GM18861 (cell line): ENCODE measurements around the gene VWF.
"Not testable (repeated sequence)": the region's sequence is repeated elsewhere in the genome, so short reads cannot be mapped to it uniquely, and the experiment has no call there.

Experiments
- ATAC-seq: cut with Tn5 transposase; IDR thresholded peaks from one replicate; pipeline ENCODE4 v1.9.1; 2021; ENCODE audit not compliant: unreplicated experiment

VWF gene

DNA sequence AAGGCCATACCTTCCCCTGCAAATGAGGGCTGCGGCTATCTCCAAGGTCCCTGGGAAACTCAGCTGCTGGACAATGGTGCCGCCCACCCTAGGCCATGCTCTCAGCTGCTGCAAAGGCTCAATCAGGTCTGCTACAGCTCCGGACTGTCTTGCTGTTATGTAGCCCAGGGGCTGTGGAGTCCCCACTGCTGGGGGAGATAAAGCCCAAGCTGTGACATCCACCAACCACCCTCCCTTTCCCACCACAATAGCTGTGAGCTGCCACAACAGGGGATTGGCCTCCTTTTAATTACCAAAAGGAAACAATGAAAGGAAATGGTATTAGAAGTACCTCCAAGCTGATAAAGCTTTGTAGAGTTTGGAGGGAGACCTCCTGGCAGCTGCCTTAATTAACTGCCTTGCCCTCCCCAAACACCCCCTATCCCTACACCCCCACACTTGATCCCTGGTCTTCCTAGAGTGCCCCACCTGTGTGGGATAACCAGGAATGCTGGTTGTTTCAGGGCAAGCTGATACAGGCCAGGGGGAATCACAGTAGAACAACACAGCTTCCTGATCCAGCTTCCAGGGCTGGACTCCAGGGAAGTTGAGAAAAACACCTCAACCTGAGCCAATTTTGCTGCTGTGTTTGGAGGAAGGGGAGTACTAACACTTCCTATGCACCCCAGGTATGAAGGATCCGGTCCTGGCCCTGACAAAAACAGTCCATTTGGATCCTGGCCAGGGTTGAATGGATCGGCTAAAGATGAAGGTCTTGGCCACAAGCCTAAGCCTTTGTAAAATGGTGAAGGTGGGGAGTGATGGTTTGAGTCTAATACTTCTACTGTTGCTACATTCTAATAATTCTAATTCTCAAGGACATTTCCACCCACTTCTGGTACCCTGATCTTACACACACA is at the start of gene VWF:
Gene VWF (minus strand): TSS at position 260 of the 899 bp plus-strand sequence. CDS start 1,474 bp downstream, outside the sequence.
- no peak for ATAC-seq

DNA sequence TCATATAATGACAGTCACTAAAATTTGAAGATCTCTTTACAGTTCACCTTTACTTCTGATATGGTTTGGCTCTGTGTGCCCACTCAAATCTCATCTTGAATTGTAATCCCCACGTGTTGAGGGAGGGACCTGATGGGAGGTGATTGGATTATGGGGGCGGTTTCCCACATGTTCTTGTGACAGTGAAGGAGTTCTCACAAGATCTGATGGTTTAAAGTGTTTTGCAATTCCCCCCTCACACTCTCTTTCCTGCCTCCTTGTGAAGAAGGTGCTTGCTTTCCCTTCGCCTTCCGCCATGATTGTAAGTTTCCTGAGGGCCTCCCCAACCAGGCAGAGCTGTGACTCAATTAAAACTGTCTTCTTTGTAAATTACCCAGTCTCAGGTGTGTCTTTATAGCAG is 48.4 kb upstream of the VWF start:
- ATAC-seq: no peak

DNA sequence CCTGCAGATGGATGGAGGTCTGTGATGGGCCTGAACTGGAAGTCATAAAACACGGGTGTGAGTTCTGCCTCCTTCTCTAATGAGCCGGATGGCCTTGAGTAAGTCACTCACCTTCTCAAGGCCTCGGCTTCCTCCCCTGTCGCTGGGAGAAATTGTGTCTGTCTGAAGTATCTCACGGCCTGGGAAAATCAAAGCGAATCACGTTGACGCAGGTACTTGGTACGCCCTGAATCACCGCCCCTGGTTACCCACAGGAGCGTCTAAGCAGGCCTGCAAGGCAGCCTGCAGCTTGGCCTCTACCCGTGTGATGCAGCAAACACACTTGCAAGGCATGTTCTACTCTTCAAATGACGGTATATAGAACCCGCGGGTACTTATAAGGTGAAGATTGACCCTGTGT is 47.6 kb upstream of the VWF start:
- ATAC-seq: no peak

DNA sequence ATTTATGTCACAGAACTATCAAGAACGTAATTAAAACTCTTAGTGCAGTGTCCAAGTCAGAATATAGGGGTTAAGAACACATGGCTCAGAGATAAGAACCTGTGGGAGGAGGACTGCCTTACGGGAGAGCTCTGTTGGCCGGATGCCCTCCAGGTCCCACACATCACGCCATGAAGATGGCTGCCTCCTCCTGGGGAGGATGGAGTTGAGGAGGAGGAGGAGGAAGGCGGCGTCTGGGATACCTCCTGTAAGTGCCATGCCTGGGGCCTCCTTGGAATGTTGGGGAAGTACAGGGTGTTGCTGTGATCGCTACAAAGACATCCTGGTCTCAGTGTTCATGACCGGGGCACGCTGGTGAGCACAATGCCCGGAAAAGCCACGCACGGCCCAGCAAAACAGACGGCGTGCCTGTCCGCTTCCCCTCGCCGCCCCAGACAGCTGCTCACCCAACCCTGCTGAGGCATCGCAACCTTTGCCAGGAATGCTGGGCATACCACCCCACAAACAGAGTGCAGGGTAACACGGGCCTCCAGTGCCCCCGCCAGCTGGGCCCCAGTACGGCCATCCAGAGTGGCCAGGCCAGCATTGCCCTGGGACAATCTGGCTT is 47.0 kb upstream of the VWF start:
- no peak for ATAC-seq

DNA sequence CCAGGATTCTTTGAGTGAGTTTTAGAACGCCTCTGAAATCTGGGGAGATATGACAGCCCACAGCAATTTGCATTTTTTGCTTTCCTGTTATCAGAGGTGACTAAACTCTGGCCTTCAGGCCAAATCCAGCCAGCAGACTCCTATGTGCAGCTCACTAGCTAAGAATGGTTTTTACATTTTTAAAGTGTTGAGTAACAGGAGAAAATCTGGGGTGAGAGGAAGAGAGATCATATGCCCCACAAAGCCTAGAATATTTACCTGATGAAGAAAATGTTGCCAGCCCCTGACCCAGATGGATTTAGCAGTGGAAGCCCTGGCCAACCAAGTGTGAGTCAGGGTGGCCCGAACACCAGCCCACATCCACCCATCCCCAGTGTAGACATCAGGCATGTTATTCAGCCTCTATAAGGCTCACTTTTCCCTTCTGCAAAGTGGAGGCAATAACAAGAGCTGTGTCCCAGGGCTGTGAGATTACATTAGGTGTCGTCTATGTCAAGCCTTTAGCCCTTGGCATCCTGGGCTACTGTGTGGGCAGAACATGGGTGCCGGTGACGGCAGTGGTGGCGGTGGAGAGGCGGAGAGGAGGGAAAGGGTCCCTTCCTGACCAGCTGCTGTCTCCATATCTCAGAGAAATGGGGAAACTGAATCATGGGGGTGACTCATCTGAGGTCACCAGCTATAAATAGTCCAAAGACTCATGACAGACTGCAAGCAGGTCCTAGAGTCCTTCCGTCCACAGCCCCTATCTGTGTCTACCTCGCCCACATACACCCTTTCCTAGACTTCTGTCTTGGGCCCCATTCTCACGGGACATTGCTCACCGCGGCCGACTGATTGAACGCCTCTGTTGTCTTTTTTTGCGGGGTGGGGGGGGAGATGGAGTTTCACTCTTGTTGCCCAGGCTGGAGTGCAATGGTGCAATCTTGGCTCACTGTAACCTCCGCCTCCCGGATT is 43.1 kb upstream of the VWF start:
- peak; percentile 67 for ATAC-seq

DNA sequence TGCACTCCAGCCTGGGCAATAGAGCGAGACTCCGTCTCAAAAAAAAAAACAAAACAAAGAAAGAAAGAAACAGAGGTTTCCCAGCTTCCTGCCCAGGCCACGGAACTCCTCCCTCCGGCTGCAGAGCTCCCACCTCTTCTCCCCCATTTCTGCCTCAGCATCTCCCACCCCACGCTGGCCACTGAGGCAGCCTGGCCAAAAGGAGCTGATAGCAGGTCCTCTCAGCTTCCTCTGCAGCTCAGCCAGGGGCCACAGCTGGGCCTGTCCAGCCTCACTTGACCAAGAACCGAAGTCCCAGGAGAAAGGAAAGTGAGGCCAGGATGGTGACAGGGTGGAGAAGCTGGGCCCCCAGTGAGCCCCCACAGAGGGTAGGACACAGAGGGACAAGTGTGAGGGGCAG is 42.3 kb upstream of the VWF start:
- ATAC-seq: no peak

DNA sequence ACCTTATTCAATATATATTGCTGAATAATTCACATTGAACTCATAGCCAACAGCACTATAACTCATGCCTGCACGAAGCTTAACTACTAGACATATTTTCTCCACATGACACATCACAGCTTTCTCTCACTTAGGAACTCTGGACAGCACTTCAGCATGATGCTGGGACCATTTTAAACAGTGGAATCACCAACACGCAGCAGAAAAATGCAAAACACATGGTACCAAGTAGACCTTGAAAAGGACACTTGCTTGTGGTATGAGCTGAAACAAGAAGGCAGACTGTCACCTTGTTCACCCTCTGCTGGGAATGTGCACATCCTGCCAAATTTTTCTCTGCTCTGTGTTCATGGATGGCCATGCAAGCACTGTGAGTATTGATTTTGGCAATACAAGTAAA is 40.9 kb upstream of the VWF start:
- ATAC-seq: no peak

DNA sequence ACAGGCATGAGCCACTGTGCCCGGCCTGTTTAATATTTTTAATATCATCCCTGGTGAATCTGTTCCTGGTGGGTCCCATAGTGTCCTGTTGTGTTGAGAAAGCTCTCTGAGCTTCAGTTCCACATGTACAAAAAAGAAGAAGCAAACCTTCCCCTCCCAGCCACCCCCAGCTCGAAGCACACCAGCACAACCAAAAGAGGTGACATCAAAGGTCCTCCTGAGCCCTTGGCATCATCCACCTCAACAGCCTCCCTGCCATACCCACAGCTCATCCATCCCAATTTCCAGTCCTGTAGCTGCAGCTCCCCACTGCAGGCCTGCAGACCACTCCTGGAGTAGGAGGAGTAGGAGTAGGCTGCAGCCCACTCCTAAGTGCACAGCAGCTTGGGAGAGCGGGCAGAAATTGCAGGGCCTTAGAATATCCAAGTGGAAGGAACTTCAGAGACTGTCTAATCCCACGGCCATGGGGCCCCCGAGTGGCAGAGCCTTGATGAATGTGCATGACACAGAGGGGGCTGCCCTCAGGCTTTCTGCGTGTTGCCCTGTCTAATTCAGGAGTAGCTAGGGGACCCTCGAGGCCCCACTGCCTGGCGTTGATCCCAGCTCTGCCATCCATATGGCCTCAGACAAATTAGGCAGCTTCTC is 39.1 kb upstream of the VWF start:
- ATAC-seq: no peak

DNA sequence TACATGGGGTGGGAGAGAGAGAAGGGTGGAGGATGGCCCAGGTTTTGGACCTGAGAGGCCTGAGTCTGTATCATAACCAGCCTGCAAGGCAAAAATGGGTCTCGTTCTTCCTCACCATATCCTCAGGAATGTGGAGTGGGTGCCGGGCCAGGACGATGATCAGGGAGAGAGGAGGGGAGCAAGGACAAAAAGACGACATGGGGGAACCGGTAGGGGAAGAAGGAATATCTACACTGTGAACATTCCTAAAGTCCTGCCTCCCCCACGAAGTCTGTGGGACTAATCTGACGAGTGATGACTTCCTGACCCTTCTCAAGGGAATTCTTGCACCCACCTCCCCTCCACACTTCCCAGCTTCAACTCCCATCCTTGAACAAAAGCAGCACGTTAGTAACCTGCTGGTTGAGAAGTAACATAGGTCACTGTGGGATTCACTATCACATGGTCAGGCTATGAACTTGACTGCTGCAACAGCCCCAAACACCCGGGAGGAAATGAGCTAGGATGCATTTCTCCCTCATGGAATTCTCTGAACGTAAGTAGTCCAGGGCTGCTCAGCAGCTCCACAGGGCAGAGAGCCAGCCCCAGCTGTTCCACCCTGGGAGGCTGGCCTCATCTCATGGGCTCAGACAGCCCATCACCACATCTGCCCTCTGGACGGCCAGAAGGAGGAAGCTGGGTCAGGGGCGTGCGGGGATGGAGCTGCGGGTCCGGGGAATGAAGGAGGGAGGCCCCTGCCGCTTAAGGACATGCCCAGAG is 36.8 kb upstream of the VWF start:
- ATAC-seq: no peak

DNA sequence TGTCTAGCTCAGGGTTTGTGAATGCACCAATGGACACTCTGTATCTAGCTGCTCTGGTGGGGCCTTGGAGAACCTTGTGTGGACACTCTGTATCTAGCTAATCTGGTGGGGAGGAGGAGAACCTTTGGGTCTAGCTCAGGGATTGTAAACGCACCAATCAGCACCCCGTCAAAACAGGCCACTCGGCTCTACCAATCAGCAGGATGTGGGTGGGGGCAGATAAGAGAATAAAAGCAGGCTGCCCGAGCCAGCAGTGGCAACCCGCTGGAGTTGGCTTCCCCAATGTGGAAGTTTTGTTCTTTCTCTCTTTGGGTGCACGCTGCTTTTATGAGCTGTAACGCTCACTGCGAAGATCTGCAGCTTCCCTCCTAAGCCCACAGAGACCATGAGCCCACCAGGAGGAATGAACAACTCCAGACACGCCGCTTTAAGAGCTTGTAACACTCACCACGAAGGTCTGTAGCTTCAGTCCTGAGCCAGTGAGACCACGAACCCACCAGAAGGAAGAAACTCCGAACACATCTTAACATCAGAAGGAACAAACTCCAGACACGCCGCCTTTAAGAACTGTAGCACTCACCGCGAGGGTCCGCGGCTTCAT is 35.7 kb upstream of the VWF start:
- ATAC-seq: not testable (repeated sequence)

DNA sequence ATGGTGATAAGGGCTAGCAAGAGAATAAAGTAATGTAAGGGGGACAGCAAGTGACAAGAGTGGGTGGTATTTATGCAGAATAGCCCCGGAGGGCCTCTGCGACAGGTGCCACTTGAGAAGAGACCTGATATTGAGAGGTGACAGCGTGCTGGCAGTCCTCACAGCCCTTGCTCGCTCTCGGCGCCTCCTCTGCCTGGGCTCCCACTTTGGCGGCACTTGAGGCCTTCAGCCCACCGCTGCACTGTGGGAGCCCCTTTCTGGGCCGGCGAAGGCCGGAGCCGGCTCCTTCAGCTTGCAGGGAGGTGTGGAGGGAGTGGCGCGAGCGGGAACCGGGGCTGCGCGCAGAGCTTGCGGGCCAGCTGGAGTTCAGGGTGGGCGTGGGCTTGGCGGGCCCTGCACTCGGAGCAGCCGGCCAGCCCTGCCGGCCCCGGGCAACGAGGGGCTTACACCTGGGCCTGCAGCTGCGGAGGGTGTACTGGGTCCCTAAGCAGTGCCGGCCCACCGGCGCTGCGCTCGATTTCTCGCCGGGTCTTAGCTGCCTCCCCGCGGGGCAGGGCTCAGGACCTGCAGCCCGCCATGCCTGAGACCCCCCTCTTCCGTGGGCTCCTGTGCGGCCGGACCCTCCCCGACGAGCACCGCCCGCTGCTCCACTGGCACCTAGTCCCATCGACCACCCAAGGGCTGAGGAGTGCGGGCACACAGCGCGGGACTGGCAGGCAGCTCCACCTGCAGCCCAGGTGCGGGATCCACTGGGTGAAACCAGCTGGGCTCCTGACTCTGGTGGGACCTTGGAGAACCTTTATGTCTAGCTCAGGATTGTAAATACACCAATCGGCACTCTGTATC is 34.9 kb upstream of the VWF start:
- ATAC-seq: not testable (repeated sequence)

DNA sequence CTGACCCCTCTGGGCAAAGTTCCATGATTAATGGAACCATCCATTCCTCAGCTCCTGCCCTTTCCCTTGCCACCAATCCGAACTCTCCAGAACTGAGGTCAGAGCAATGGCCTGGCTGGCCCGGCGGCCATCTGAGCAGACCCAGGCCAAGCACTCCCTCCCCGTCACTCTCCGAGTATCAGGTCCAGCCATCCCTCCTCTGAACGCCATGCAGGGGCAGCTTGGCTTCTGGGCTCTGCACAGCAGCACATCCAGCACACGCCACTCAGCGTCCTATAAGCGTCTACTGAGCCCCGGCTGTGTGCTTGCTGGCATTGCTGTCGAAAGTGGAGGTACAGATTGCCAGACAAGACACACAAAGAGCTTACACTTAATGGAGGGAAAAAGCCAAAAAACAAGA is 34.3 kb upstream of the VWF start:
- ATAC-seq: no peak

DNA sequence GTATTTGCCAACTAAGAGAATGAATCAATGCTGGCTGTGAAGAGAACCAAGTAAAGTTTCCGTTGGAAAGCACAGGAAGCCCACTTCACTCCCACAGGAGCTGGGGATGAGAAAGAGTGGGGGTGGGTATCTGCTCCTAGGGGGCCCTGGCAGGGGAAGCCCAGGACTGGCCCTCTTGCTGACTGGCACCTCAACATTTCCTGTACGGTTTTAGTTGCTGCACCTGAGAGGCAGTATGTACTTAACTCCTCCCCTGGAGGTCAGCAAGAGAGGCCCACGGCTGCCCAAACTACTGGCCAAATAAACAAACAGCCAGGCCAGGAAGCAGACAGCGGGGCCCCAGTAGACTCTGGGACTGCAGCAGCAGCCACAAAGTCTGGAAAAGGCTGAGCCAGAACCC is 33.8 kb upstream of the VWF start:
- ATAC-seq: no peak

DNA sequence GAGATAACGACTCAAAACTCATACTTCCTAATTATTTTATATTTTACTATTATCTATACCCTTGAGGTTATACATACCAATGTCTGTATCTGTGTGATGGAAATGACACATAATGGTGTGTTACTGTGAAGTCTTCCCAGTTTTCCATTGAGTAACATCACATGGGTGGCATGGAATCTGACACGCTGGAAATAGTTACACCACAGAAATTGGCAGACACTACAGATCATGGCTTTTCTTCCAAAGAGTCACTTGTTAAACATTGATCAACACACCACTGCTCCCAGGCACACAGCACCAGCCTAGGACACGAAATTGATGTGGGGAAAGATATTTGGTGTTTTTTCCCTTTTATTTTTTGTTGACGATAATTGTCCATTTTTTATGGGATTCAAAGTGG is 33.0 kb upstream of the VWF start:
- ATAC-seq: no peak

DNA sequence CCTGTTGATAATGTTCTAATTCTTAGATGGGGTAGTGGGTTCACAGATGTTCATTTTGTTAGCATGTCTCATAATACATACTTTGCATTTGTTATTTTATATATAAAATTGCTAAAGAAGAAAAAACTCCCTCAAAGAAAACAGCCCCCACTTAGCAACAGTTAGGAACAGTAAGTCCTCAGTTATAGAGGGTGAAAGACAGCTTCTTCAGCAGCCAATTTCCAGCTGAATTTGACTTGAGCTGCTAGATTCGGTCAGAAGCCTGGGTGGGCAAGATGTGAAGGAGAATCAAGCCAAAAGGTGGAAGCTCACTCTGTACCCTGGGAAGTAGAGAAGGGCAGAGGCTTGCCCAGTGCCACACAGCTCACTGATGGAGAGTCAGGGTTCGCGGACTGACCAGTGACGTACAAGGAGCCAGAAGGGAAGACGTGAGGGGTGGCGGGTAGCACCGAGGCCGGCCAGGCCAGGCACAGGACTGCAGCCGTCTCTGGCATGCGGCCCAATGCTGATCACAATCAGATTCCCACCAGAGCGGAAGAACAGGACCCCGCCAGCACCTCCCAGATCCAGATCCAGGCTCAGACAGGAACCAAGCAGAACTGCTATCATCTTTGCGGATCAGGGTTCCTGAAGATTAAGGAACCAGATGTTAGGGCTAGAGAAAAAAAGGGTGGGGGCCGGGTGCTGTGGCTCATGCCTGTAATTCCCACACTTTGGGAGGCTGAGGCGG is 30.4 kb upstream of the VWF start:
- ATAC-seq: no peak

DNA sequence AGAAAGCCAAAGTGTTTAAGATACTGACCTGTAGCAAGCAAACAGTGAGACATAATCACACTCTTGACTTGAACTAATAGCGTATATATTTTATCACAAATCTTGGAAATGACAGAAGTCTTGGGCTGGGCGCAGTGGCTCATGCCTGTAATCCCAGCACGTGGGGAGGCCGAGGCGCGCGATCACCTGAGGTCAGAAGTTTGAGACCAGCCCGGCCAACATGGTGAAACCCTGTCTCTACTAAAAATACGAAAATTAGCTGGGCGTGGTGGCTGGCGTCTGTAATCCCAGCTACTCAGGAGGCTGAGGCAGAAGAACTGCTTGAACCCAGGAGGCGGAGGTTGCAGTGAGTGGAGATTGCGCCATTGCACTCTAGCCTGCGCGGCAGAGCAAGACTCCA is 24.3 kb upstream of the VWF start:
- not testable (repeated sequence) for ATAC-seq

DNA sequence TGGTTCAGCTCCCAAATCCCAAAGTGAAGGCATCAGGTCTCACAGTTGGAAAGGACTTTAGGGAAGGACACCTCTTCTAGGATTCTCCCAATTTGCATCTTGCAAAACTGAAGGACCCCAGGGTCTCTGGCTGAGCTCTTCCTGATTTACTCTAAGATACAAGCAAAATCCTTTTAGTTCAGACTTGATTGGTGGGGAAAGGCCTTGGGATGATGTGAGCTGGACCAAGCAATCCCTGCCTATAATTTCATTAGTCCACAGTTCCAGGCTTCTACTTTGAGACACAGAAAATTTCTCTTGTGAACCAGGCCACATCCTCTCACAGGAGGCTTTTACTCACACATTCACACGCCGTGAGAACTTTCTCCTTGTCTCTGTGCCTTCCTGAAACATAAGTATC is 23.6 kb upstream of the VWF start:
- ATAC-seq: no peak

DNA sequence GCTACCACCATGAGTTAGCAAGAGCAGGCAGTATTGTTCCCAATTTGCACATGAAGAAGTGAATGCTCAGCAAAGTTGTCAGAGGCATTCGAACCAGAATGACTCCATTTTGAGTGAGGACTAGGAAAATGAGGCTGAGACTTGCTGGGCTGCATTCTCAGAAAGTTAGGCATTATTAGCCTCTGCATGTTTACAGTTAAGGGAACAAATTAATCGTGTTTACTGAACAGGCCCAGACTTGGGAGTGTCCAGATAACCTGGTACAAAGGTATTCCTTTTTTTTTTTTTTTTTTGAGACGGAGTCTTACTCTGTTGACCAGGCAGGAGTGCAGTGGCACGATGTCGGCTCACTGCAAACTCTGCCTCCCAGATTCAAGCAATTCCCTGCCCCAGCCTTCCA is 22.5 kb upstream of the VWF start:
- no peak for ATAC-seq
